ENCODE data around the gene EVA1A. TPM values are rescaled to one million over a fixed set of nuclear protein-coding genes. Genes with fewer than 3 reads are reported as not detected.

EVA1A gene
- total RNA-seq (2012; rRNA removed): 14.7 and 35.2 TPM in 2 replicates

- Histone ChIP-seq H3K27me3 (ENCODE audit: control insufficient read depth, insufficient read depth, low read length) (no peaks in the 10 kb centered on the region), H3K36me3 (ENCODE audit: insufficient read depth, low read length) (peaks cover 8% of the 10 kb centered on the region), H3K4me1 (ENCODE audit: control insufficient read depth, insufficient read depth, low read length) (peaks cover 46% of the 10 kb centered on the region), H3K4me3 (ENCODE audit: low read length) (peak within 1 kb of the TSS; percentile 94), H3K9ac (ENCODE audit: low read depth, low read length) (peak within 1 kb of the TSS; percentile 86), H3K9me3 (replicated peaks; ENCODE audit: low read length) (no peaks in the 10 kb centered on the region), H3K4me2 (ENCODE audit: low read length) (peak within 1 kb of the TSS; percentile 96)
Measured at GRCh38 chr2:75560768-75561565, at the start of gene EVA1A. Gene EVA1A, minus strand, starts transcription at chr2:75560939. Its CDS starts 42,799 bp downstream, at chr2:75518140.

GRCh38 chr2:75609937-75610508 lies 49.3 kb upstream of the EVA1A start:
- Histone ChIP-seq H3K9ac (ENCODE audit: low read depth, low read length) (no peak overlapping the region), H3K9me3 (replicated peaks; ENCODE audit: low read length) (no peaks in the 10 kb centered on the region), H3K36me3 (ENCODE audit: insufficient read depth, low read length) (no peaks in the 10 kb centered on the region), H3K4me3 (ENCODE audit: low read length) (no peak overlapping the region), H3K4me2 (ENCODE audit: low read length) (no peak overlapping the region), H3K4me1 (ENCODE audit: control insufficient read depth, insufficient read depth, low read length) (peaks cover 40% of the 10 kb centered on the region), H3K27me3 (ENCODE audit: control insufficient read depth, insufficient read depth, low read length) (peaks cover 16% of the 10 kb centered on the region)

GRCh38 chr2:75609334-75609689 lies 48.6 kb upstream of the EVA1A start:
- H3K9me3 ChIP-seq (replicated peaks; ENCODE audit: low read length): no peaks in the 10 kb centered on the region
- H3K36me3 ChIP-seq (ENCODE audit: insufficient read depth, low read length): no peaks in the 10 kb centered on the region
- no peak overlapping the region for H3K4me2 ChIP-seq (ENCODE audit: low read length)
- no peak overlapping the region for H3K9ac ChIP-seq (ENCODE audit: low read depth, low read length)
- H3K4me3 ChIP-seq (ENCODE audit: low read length): no peak overlapping the region
- H3K27me3 ChIP-seq (ENCODE audit: control insufficient read depth, insufficient read depth, low read length): peaks cover 16% of the 10 kb centered on the region
- H3K4me1 ChIP-seq (ENCODE audit: control insufficient read depth, insufficient read depth, low read length): peaks cover 47% of the 10 kb centered on the region

- H3K4me1 ChIP-seq (ENCODE audit: control insufficient read depth, insufficient read depth, low read length): peaks cover 52% of the 10 kb centered on the region
- peak overlapping the region; percentile 92 for H3K4me2 ChIP-seq (ENCODE audit: low read length)
- peaks cover 16% of the 10 kb centered on the region for H3K27me3 ChIP-seq (ENCODE audit: control insufficient read depth, insufficient read depth, low read length)
- peak overlapping the region; percentile 48 for H3K9ac ChIP-seq (ENCODE audit: low read depth, low read length)
- no peaks in the 10 kb centered on the region for H3K36me3 ChIP-seq (ENCODE audit: insufficient read depth, low read length)
- H3K4me3 ChIP-seq (ENCODE audit: low read length): peak overlapping the region; percentile 65
- no peaks in the 10 kb centered on the region for H3K9me3 ChIP-seq (replicated peaks; ENCODE audit: low read length)
Measured at GRCh38 chr2:75608684-75609333, 48.1 kb upstream of the EVA1A start.

- Histone ChIP-seq H3K27me3 (ENCODE audit: control insufficient read depth, insufficient read depth, low read length) (peaks cover 16% of the 10 kb centered on the region), H3K4me3 (ENCODE audit: low read length) (no peak overlapping the region), H3K4me2 (ENCODE audit: low read length) (peak overlapping the region; percentile 92), H3K9ac (ENCODE audit: low read depth, low read length) (no peak overlapping the region), H3K36me3 (ENCODE audit: insufficient read depth, low read length) (no peaks in the 10 kb centered on the region), H3K9me3 (replicated peaks; ENCODE audit: low read length) (no peaks in the 10 kb centered on the region), H3K4me1 (ENCODE audit: control insufficient read depth, insufficient read depth, low read length) (peaks cover 58% of the 10 kb centered on the region)
Measured at GRCh38 chr2:75607988-75608683, 47.4 kb upstream of the EVA1A start.

GRCh38 chr2:75607400-75607798 lies 46.7 kb upstream of the EVA1A start:
- H3K4me3 ChIP-seq (ENCODE audit: low read length): no peak overlapping the region
- no peaks in the 10 kb centered on the region for H3K9me3 ChIP-seq (replicated peaks; ENCODE audit: low read length)
- H3K36me3 ChIP-seq (ENCODE audit: insufficient read depth, low read length): no peaks in the 10 kb centered on the region
- H3K4me2 ChIP-seq (ENCODE audit: low read length): no peak overlapping the region
- H3K4me1 ChIP-seq (ENCODE audit: control insufficient read depth, insufficient read depth, low read length): peaks cover 66% of the 10 kb centered on the region
- H3K9ac ChIP-seq (ENCODE audit: low read depth, low read length): no peak overlapping the region
- peaks cover 16% of the 10 kb centered on the region for H3K27me3 ChIP-seq (ENCODE audit: control insufficient read depth, insufficient read depth, low read length)

GRCh38 chr2:75606761-75607399 lies 46.1 kb upstream of the EVA1A start:
- Histone ChIP-seq H3K9ac (ENCODE audit: low read depth, low read length) (peak overlapping the region; percentile 45), H3K4me1 (ENCODE audit: control insufficient read depth, insufficient read depth, low read length) (peaks cover 69% of the 10 kb centered on the region), H3K4me2 (ENCODE audit: low read length) (peak overlapping the region; percentile 71), H3K27me3 (ENCODE audit: control insufficient read depth, insufficient read depth, low read length) (peaks cover 14% of the 10 kb centered on the region), H3K9me3 (replicated peaks; ENCODE audit: low read length) (no peaks in the 10 kb centered on the region), H3K4me3 (ENCODE audit: low read length) (no peak overlapping the region), H3K36me3 (ENCODE audit: insufficient read depth, low read length) (no peaks in the 10 kb centered on the region)

GRCh38 chr2:75605770-75606529 lies 45.2 kb upstream of the EVA1A start:
- peaks cover 69% of the 10 kb centered on the region for H3K4me1 ChIP-seq (ENCODE audit: control insufficient read depth, insufficient read depth, low read length)
- H3K4me3 ChIP-seq (ENCODE audit: low read length): peak overlapping the region; percentile 37
- H3K9ac ChIP-seq (ENCODE audit: low read depth, low read length): peak overlapping the region; percentile 45
- no peaks in the 10 kb centered on the region for H3K9me3 ChIP-seq (replicated peaks; ENCODE audit: low read length)
- peaks cover 12% of the 10 kb centered on the region for H3K27me3 ChIP-seq (ENCODE audit: control insufficient read depth, insufficient read depth, low read length)
- peak overlapping the region; percentile 71 for H3K4me2 ChIP-seq (ENCODE audit: low read length)
- H3K36me3 ChIP-seq (ENCODE audit: insufficient read depth, low read length): no peaks in the 10 kb centered on the region

GRCh38 chr2:75604484-75604883 lies 43.7 kb upstream of the EVA1A start:
- H3K4me1 ChIP-seq (ENCODE audit: control insufficient read depth, insufficient read depth, low read length): peaks cover 69% of the 10 kb centered on the region
- peaks cover 2% of the 10 kb centered on the region for H3K27me3 ChIP-seq (ENCODE audit: control insufficient read depth, insufficient read depth, low read length)
- no peaks in the 10 kb centered on the region for H3K36me3 ChIP-seq (ENCODE audit: insufficient read depth, low read length)
- H3K9ac ChIP-seq (ENCODE audit: low read depth, low read length): no peak overlapping the region
- no peak overlapping the region for H3K4me2 ChIP-seq (ENCODE audit: low read length)
- H3K4me3 ChIP-seq (ENCODE audit: low read length): no peak overlapping the region
- no peaks in the 10 kb centered on the region for H3K9me3 ChIP-seq (replicated peaks; ENCODE audit: low read length)

- Histone ChIP-seq H3K9ac (ENCODE audit: low read depth, low read length) (no peak overlapping the region), H3K9me3 (replicated peaks; ENCODE audit: low read length) (no peaks in the 10 kb centered on the region), H3K4me3 (ENCODE audit: low read length) (no peak overlapping the region), H3K36me3 (ENCODE audit: insufficient read depth, low read length) (no peaks in the 10 kb centered on the region), H3K4me2 (ENCODE audit: low read length) (no peak overlapping the region), H3K4me1 (ENCODE audit: control insufficient read depth, insufficient read depth, low read length) (peaks cover 63% of the 10 kb centered on the region), H3K27me3 (ENCODE audit: control insufficient read depth, insufficient read depth, low read length) (no peaks in the 10 kb centered on the region)
Measured at GRCh38 chr2:75603477-75603876, 42.7 kb upstream of the EVA1A start.

Data from skeletal muscle satellite cell (primary cell).